ENCODE data around the gene CGGBP1. TPM values are rescaled to one million over a fixed set of nuclear protein-coding genes. Genes with fewer than 3 reads are reported as not detected.

The CGGBP1 gene, protein sequence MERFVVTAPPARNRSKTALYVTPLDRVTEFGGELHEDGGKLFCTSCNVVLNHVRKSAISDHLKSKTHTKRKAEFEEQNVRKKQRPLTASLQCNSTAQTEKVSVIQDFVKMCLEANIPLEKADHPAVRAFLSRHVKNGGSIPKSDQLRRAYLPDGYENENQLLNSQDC
- total RNA-seq, result 33.4 and 58.4 TPM in 2 replicates

DNA sequence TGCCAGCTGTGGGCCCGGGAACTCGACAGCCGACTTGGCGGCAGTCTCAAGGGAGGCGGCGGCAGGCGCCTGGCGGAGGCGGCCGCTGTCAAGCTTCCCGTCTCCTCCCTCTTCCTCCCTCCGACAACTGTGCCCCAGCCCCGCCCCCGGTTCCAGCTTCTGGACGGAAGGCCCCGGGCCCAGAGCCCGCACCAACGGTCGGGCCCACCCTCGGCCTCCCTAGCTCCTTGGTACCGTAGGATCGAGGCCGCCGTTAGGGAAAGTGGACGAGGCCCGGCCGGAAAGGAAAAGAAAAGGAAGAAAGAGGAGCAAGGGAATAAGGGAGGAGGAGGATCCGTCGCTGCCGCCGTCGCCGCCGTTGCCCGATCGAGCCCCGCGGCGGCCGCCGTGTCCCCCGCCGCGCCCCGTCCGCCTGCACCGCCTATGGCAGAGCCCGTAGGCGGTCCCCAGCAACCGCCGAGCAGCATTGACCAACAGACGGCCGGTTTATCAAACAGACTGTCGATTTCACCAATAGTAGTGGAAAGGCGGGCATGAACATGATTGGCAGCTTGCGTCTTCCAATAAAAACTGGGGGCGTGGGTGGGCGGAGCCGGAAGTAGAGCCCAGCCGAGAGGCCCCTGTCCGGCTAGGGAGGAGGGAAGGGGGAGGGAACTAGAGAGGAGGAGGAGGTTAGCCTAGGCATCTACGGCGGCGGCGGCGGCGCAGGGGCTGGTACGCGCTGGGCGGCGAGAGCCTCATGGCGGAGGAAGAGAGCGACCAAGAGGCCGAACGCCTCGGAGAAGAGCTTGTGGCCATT is at the start of gene CGGBP1, which contains the start of gene ZNF654:
Gene CGGBP1 (minus strand): TSS at position 425 of the 799 bp plus-strand sequence. CDS start 3,029 bp downstream, outside the sequence.
Gene ZNF654 (plus strand): TSS at position 675 of the 799 bp plus-strand sequence. CDS start 65 bp downstream, at position 740.

Other genes starting within 250 kb of the CGGBP1 start
- 9.6 and 21.9 TPM in 2 replicates for gene ZNF654, start 250 bp upstream of the CGGBP1 start, total RNA-seq
- gene C3orf38, start 91.0 kb upstream of the CGGBP1 start, total RNA-seq, result 15.7 and 25.0 TPM in 2 replicates